ENCODE measurements around the gene TADA3.
A peak's percentile ranks its signal among the peaks of the same experiment; 100 is the strongest.

- TF ChIP-seq CTCF (conservative IDR thresholded peaks at IDR 0.05 in 1 of 2, IDR thresholded peaks at IDR 0.05 in 1 of 2; ENCODE audit: extremely low read depth in 1 of 2, insufficient read depth in 1 of 2, low read depth in 1 of 2, low read length in 2 of 2) (peak; percentile 35 to 54), EZH2 (IDR thresholded peaks at IDR 0.05; ENCODE audit: borderline replicate concordance, low read length) (no peak)
These were observed 5.2 kb downstream of the TADA3 start for GRCh38 chr3:9786825-9787669.
